ENCODE results near the gene S100PBP.

The S100PBP gene

DNA sequence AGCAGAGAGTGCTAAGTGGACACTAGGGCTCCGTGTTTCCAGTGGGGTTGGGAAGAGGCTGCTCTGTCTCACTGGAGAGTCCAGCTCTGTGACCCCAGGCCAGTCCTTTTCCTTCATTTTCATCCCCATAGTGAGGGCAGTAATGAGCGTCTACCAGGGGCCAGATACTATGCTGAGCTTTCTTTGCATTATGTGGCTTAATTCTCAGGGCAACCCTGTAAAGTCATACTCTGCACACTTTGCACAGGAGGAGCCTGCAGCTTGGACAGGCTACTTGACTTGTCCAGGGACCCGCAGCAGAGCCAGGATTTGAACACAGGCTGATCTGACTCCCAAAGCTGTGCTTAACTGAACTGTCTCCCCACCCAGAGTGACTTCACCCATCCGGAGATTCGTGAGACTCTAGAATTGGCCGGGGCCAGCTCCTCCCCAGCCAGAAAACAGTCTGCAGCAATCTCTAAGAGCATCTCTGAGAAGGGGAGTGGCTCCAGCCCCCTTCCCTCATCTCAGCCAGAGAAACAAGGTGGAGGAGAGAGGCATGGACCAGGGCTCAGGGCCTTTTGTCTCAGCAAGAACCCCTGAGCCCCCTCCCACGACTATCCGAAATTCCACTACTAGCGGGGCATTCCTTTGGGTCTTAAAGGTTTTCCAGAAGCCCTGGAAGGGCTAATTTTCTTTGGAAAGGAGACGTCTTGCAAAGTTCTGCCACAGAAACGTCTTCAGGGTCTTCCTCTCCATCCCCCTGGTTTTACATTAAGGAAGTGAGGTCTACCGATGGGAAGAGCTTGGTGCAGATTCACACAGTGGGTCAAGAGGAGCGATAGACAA is 54.1 kb downstream of the S100PBP start:
- peak in 2 of 3 experiments; percentile 33 to 68 for DNase-seq

DNA sequence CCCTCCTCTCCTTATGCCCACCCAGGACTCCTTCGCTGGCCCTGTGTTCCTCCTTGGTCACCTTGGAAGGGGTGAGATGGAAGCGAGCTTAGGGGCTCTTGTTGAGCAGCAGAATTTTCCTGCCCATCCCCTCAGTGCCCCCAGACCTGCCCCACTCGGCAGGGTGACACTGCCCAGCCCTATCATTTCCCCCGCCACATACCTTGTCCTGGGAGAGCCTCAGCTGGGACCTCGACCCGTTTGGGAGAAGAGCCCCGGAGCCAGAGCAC is 54.7 kb downstream of the S100PBP start:
- DNase-seq = no peak

- DNase-seq = no peak
Measured at GRCh38 chr1:32873484-32873883, 56.0 kb downstream of the S100PBP start.

DNA sequence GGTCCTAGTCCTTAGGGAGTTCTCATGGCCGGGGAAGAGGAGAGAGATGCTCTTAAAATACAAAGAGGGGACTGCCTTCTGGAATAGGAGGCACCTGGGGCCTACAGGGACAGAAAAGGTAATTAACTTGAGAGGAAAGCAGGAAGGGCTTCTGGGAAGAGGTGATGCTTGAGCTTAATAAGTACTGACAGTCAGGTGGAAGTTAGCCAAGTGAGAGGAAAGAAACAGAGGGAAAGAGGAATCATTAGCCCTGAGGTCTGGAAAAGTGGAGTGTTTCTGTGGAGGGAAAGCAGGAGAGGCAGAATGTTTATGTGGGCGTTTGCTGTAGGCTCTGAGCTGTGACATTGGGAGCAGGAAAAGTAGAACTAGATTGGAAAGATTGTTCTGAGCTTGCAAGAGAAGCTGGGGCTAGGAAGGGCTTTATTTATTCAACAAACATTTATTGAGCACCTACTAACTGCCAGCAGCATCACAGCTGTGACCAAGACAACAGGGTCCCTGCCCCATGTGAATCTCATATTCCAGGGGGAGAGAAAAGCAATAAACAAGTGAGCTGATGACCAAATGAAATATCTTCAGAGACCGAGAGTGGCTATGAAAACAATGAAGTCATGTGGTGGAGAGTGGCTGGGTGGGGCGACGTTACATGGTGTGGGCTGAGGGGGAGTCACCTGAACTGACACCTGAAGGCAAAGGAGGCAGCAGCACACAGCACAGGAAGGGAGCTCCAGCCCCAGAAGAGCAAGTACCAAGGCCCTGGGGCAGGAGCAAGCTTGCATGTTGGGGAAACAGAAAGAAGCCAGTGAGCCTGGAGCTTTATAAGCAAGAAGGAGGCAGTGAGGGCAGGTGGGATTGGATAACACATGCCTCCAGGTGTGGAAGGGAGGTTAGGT is 57.7 kb downstream of the S100PBP start:
- no peak for DNase-seq

GRCh38 chr1:32876341-32877210 is 59.1 kb downstream of the S100PBP start:
- peak; percentile 32 to 40 (median 33) for DNase-seq

DNA sequence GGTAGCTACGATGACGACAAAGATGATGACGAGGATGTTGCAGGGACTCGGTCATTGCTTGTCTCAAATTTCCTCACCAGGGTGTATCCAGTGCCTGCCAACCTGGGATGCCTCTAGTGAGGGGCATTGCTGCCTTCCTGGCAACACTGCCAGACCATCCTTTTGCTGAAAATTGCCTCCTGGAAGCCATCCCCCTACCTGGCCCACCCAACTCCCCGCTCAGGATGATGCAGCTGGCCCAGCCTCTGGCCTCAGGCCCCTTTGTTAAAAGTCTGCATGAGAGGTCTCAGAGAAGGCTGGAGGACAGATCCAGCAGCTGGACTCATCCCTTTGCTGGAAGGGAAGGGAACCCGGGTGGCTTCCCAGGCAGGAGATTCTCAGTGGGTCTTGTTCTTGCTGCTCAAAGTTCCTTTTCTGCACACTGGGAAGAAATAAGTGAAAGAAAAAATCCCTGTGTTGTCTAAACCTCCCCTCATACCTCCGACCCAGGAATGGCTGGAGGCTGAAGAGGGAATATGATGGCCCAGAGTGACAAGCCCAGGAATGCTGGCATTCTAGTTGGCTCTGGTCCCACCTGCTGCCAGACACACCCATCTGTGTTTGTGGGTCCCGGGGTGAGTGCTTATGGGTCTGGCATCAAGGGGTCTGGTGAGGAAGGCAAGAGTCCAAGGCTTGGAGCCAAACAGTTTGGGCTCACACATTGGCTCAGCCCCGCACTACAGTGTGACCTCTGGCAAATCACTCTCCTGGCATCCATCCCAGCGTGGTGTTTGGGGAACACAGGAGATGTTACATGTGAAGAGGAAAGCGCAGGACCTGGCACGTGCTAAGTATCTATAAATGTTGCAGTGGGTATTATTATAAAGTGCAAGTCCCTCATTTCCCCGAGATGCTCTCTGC is 60.0 kb downstream of the S100PBP start:
- no peak for DNase-seq

DNA sequence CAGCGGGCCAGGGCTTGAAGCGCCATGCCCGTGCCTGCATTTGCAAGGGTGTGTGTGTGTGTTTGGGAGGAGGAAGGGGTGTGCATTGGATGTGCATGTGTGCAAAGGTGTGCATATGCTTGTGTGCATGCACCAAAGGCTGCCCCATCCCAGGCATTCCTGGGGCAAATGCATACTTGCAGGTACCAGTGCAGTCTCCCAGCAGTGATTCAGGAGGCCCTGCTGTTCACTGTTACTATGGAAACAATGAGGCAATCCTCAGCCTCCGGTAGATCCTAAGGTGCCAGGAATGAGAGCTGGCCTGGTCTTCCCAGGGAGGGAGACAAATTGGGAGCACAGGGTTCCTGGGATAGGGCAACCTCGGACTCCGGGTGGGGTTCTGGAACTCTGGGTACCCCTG is 60.7 kb downstream of the S100PBP start:
- peak in 2 of 3 experiments; percentile 15 to 41 for DNase-seq

- DNase-seq = no peak
Measured at GRCh38 chr1:32878637-32879041, 61.2 kb downstream of the S100PBP start.

GRCh38 chr1:32881291-32881690 is 63.8 kb downstream of the S100PBP start:
- no peak for DNase-seq

GRCh38 chr1:32881871-32882850 is 64.7 kb downstream of the S100PBP start:
- DNase-seq = peak in 2 of 3 experiments; percentile 14 to 29

DNA sequence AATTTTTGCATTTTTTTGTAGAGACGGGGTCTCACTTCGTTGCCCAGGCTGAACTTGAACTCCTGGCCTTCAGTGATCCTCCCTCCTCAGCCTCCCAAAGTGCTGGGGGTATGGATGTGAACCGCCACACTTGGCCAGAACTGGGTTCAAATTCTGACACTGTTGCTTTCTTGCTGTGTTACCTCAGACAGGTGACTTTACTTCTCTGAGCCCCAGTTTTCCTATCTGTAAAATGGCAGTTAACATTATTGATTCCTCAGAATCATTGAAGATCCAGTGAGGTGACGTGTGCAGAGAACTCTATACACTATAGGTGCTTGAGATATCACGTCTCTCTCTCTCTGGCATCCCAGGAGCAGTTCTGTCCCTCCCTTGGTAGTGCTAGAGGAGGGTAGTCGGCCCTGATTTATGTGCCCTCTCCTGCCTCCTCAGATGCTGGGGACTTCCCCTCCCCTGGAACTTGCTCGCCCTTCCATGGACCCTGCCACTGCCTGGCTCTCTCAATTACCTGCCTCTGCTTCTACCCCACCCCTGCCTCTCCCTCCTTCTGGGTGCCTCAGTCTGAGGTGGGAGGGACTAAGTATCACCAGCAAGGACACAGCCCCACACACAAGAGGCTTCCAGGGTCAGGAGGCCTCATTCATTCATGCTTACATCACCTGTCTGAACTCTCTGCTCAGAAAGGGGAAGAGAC is 66.0 kb downstream of the S100PBP start:
- no peak for DNase-seq

DNA sequence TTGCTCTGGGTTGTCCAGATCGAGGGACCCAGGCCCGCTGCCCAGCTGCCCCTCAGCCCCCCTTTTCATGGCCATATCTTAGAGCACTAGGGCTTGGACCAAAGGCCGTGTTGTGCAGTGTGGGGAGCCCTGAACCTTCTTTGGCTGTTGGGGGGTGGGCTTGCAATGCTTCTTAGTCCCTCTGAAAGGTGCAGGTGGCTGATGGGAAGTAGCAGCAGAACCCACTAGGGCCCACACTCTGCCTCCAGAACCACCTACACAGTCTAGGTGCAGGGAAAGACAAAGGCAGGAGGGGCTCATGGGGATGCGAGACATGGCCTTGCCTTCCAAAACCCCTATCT is 66.5 kb downstream of the S100PBP start:
- no peak for DNase-seq

DNA sequence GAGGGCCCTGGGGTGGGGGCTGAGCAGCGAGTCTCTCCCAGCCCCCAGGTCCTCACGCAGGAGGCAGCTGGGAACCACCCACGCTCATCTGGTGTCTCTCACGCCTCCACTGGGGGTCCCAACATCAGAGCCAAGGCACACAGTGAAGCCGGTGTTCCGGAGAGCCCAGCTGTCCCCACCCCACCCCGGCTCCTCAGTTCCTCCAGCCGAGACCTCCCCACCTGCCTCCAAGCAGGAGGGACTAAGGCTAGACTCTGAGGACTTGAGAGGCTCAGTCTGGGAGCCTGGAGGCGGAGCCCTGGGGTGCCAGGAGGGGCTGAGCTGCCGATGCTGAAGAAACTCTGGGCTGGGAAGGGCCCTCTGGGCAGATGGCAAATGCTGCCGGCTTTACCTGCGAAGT is 67.3 kb downstream of the S100PBP start:
- DNase-seq = peak in 1 of 3 experiments; percentile 5

DNA sequence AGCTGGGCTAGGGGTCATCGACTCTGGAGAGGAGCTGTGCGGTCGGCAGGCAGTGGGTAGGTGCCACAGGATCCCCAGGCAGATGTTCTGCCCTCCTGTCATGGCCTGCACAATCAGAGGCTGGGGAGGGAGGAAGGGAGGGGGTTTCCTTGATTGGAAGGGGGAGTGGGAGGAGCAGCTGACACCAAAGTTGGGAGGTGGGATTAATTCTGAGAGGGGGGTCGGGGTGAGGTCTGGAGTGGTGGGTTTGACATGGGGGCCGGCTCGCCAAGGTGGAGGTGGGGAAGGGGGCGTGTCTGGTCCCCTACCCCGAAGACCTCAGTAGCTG is 68.2 kb downstream of the S100PBP start:
- no peak for DNase-seq

GRCh38 chr1:32886004-32886827 is 68.8 kb downstream of the S100PBP start, which contains the start of gene HPCA:
TSS of gene HPCA (plus strand) at chr1:32886491. CDS start at chr1:32888899, 2,408 bp downstream.
- peak in 2 of 3 experiments; percentile 48 to 53 for DNase-seq

GRCh38 chr1:32886828-32887414 is 69.5 kb downstream of the S100PBP start:
- peak in 1 of 3 experiments; percentile 10 for DNase-seq

DNA sequence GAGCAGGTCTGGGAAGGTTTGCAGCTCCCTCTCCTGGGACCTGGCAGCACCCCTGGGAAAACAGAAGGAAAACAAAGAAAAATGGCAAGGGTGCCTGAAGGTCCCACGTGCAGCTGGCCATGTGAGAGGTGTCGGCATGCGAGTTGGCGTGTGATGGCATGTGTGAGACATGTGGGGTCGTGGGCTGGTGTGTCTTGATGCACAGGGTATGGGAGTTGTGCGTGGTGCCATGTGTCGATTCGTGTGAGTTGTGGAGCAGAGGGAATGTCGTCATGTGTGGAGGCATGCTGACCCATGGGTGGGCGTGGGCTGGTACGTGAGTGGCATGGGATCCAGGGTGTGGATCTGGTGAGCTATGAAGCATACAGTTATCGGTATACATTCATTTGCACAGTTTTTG is 70.2 kb downstream of the S100PBP start:
- DNase-seq = no peak

- no peak for DNase-seq
Measured at GRCh38 chr1:32888134-32888533, 70.7 kb downstream of the S100PBP start.

Measured in NCI-H1417 (cell line).